Stimulated activated CD4-positive, alpha-beta T cell treated with anti-CD3 and anti-CD28 coated beads, Interleukin-1b, Interleukin-23, amount 100 ng/mL, for 1 hour (primary cell): ENCODE results near the gene CHST6.
"Not testable (repeated sequence)": the region's sequence is repeated elsewhere in the genome, so short reads cannot be mapped to it uniquely, and the experiment has no call there.

Experiments used
- DNase-seq, 2 donors: peaks; one replicate each; pipeline ENCODE4 v3.0.0-alpha.2; 2020; ENCODE audit warnings: low read depth in 2 of 2

Gene CHST6

DNA sequence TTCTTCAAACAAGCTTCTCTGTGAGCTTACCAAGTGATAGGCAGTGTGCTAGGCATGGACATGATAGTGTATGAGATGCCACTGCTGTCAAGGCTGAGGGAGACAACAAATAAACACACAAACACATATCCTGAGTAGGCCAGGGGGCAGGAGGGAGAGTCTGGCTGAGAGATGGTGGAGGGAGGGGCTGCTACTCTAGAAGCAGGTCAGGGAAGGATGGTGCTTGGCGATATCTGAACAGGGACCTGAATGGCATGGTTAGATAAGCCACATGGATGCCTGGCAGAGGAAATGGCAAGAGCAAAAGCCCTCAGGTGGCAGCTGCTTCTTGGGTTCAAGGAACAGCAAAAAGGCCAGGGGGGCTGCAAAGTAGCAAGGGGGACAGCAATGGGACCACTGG, 8.6 kb upstream of the CHST6 start:
- no peak for DNase-seq

- DNase-seq: no peak
These were observed 7.8 kb upstream of the CHST6 start for GRCh38 chr16:75502916-75503605.

- DNase-seq: not testable (repeated sequence)
These were observed 6.6 kb upstream of the CHST6 start for GRCh38 chr16:75501820-75502219.

DNA sequence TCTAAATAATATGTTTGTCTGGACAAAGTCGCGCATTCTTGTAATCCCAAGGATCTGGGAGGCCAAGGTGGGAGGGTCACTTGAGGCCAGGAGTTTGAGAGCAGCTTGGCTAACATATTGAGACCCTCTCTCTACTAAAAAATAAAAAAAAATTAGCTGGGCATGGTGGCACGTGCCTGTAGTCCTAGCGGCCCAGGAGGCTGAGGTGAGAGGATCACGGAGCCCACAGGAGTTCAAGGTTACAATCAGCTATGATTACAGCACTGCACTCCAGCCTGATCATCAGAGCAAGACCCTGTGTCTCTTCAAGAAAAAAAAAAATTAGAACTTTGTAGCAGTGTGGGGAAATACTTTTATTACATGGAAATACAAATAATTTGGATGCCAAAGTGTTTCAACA, 6.1 kb upstream of the CHST6 start:
- DNase-seq: no peak

- not testable (repeated sequence) for DNase-seq
These were observed 3.5 kb upstream of the CHST6 start for GRCh38 chr16:75498605-75499322.

DNA sequence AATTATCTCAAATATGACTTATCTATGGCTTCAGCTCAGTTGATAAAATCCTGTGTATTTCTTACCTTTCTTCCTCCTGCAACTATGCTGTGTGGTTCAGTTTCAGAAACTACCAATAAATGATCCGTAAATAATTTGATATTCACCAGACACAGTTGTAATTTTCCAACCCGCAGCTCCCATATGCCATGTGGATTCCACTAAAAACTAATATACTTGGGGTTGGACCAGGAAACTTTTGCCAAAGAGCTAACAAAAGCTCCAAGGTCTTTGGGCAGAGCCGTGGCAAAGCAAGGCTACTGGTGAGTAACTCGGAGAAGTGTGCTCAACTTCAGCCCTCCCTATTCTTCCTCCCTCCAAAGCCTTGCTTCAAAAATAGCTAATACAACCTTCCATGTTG, 2.3 kb upstream of the CHST6 start:
- no peak for DNase-seq

DNA sequence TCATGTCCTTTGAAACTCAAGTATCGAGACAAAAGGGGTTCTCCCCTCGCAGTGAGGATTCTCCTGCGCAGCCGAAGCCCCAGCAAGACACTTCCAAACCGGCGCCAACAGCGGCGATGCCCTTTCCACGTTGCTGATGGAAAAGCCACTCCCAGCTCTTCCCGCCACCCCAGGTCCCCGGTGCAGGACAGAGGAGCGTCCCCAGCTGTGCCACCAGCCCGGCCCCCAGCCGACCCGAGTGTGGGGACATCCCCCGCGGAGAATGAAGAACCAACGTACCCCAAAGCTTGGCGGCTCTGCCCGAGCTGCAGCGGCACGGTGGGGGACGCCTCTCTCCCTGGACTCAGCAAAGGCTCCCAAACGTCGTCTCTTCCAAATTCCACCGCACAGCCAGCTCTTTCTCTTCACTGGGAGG, 573 bp downstream of the CHST6 start:
- DNase-seq: no peak

GRCh38 chr16:75494184-75494583, 1.1 kb downstream of the CHST6 start:
- no peak for DNase-seq

DNA sequence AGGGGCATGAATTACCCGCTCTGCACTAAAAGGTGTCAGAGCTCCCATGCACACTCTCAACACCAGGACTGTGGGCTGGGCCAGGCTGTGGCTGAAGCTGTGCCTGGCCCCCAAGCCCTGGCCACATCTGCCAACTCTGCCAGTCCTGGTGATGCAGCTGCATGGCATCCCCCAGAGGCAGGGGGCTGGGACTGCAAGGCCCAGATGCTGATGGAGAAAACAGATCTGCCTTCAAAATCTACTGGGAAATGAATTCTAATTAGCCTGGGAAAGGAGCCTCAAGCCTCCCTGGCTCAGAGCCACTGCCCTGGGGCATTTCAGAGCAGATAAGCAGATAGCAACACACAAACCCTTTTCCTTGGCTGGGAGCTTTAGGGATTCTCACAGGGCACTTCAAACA, 3.4 kb downstream of the CHST6 start:
- DNase-seq: no peak

DNA sequence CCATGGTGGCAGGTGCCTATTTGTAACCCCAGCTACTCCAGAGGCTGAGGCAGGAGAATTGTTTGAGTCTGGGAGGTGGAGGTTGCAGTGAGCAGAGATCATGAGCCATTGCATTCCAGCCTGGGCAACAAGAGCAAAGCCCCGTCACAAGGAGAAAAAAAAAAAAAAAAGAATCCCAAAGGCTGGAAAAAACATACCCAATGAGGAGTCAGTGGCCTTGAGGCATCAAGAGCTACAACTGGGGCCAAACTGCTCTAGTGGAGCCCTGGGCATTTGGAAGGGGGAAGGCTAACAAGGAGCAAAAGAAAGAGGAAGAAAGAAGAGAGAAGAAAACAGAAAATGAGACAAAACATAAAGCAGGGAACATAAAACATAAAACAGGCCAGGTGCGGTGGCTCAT, 6.9 kb downstream of the CHST6 start:
- DNase-seq: no peak

DNA sequence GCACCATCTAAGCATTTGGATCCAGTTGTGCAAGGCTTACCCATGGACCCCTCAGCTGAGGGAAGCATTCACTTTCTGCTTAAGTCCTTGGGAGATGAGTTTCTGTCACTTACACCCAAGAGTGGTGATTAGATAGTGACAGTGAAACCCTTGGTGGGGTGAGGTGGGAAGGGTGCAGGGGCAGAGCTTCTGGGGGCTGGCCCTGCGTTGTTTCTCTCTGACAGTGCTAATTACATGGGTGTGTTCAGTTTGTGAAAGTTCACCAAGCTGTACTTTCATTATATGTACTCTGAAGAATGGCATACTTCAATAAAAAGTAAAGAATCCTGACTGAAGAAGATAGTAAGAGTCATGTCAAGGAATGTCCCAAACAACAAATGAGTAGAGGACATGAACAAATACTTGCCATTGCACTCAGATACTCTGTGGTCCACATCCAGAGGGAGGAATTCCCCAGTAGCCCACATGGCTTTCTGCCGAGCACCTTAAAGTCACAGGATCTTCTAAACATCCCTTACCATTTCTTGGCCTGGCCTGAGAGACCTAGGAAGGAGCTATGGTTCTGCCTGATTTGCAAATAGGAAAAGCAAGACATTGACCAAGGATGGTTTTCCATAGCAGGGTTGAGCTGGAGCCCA, 8.4 kb downstream of the CHST6 start:
- no peak for DNase-seq

GRCh38 chr16:75486014-75486675, 9.1 kb downstream of the CHST6 start:
- no peak for DNase-seq

- DNase-seq: no peak
These were observed 9.8 kb downstream of the CHST6 start for GRCh38 chr16:75485230-75486013.

- no peak for DNase-seq
These were observed 12.0 kb downstream of the CHST6 start for GRCh38 chr16:75483222-75483621.

- DNase-seq: no peak
These were observed 12.6 kb downstream of the CHST6 start for GRCh38 chr16:75482434-75483205.

DNA sequence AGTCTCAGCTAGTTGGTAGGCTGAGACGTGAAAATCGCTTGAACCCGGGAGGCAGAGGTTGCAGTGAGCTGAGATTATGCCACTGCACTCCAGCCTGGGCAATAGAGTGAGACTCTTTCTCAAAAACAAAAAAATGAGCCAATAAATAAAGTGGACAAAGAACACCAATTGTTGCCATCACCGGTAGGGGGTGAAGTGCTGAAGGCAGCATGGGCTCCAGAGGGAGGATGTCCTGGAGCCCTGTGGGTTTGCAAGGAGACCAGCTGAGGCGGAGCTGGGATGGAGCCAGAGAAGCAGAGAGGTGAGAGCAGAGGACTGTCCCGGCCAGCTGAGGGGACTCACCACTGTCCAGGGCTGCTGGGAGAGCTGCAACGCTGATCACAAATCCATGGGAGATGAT, 13.8 kb downstream of the CHST6 start:
- DNase-seq: no peak

DNA sequence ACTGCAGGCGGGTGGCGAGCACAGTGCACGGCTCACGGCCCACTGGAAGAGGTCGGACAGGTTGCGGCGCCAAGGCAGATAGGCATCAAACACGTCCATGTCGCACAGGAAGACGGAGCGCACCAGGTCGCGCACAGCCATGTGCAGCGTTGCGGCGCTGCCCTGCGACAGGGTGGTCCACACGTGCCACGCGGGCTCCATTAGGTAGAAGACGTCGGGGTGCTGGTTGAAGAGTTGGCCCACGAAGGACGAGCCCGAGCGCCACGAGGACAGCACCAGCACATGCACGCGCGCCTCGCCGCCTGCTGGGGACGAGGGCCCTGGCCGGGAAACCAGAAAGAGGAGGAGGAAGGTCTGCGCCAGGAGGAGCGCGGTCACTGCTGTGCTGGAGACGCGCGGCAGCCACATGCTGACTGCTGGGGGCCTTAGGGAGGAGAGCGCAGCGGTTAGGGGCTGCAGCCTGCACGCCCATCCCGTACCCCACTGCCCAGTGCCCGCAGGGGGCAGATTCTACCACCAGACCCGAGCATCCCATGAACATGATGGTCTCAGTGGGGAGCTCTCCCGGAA, 15.7 kb downstream of the CHST6 start:
- no peak for DNase-seq

DNA sequence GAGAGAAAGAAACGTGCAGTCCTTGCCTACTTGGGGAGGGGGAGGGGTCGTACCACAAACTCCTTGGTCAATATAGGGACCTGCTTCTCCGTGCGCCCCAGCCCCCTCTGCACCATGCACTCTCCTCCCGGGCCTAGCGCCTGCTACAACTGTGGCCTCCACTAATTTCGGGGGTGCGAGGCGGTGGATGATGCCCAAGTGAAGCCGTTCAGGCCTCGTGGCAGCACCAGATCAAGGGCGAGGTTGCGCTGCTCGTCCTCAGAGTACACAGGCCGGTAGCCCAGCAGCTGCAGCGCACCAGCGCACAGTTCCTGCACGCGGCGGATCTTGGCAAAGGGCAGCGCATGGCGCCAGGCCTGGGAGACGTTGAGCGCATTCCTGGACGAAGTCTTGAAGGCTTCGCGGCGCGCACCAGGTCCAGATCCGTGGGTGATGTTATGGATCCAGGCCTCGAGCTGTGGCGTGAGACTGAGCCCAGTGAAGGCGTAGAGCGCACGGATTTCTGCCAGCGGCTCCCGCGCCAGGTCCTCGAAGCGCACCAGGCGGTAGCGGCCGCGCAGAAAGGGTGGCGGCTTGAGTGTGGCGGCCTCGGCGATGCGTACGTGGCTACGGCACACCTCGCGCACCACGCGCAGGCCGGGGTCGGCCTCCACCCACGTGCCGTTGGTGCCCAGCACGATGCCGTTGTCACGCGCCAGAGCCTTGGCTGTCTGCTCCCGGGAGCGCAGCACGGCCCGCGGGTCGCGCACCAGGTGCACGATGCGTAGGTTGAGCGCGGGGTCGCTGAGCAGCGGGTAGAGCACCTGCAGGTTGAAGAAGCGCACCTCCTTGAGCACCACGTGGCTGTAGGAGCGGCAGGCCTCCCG, 16.5 kb downstream of the CHST6 start:
- DNase-seq: no peak

- no peak for DNase-seq
These were observed 17.4 kb downstream of the CHST6 start for GRCh38 chr16:75477680-75478473.
